Prostate gland (tissue), 2 donors: ENCODE results near the gene YPEL3.

ENCODE experiments used
- CTCF ChIP-seq, 4 experiments: fragments of 200-600 bp in 2 of 4; fragments of 450-650 bp in 2 of 4; sonication (generic) in 2 of 4; IDR thresholded peaks; 1 replicate in 3 of 4; 2 replicates in 1 of 4; pipeline ENCODE4 v1.5.1; 2016 to 2019; ENCODE audit warnings: antibody characterized with exemption in 4 of 4, mild to moderate bottlenecking in 2 of 4, moderate library complexity in 2 of 4
- POLR2A ChIP-seq: fragments of 450-650 bp; IDR thresholded peaks from one replicate; pipeline ENCODE4 v1.6.1; 2016; ENCODE audit warnings: antibody characterized with exemption, mild to moderate bottlenecking

DNA sequence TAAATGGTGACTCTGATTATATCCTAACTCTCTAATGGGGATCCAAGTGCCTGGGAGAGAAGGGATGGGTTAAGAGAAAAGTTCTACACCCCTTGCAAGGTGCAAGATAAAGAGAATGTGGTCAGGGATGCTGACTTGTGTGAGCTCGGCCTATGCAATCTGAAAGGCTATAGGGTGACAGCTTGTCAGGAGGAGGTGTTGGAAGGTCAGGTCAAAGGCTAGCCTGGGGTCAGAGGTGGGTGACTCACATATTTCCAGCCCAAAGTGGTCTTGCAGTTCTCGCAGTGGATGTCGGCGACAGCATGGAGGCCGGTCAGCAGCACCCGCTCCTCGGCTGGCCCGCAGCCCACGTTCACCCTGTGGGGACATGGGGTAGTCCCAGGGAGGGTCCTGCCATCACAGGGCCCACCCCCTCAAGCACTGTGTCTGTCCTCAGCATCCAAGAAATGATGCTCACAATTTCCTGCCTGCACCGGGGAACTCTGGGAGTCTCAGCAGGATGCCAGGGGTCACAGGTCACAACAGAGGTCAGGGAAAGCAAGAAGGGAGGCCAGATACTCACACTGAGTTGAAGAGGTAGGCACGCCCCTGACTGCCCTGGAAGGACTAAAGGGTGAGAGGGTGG lies 1.4 kb downstream of the YPEL3 start:
- TF ChIP-seq CTCF (IDR thresholded peaks at IDR 0.05) (no peak), POLR2A (no peak)
